ENCODE data around the gene AKAP12. TPM values are rescaled to one million over a fixed set of nuclear protein-coding genes. Genes with fewer than 3 reads are reported as not detected.

The AKAP12 gene
- polyA plus RNA-seq, 1 donor (not counting 4 experiments of a cell fraction or from before 2014, with no cell fraction given): 0.56 TPM

DNA sequence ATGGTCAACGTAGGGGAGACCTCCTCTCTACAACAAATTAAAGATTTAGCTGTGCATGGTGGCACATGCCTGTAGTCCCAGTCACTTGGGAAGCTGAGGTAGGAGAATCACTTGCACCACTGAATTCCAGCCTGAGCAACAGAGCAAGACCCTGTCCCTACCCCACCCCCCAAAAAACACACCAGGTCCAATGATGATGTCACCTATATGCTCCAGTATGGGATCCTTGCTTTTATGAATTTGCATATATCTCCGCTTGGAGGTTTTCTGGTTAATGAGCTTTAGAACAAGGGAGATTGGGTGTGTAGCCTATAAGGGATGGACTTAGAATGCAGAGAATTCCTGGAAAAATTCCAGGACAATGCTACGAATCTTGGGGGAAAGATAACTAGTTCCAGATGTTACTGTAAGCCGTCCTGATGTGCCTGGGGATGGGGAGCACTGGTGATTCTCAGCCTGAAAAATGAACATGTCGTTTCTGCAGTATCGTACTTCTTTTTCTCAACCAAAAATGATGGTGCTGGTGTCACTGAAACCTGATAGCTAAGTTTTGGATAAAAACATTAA lies 90.4 kb downstream of the AKAP12 start:
- H3K4me2 ChIP-seq (ENCODE audit: control insufficient read depth, extremely low read depth, insufficient read depth, low read depth, low read length): no peak overlapping the region
- no peak for DNase-seq (ENCODE audit: low read depth, low spot score)
- H3K27ac ChIP-seq (ENCODE audit: control insufficient read depth, insufficient read depth, low read length): no peak overlapping the region
- no peak overlapping the region for H3K4me3 ChIP-seq (ENCODE audit: control insufficient read depth in 2 of 3, extremely low read depth in 1 of 3, insufficient read depth in 2 of 3, low read depth in 1 of 3, low read length in 3 of 3)
- H3K9me1 ChIP-seq (ENCODE audit: control insufficient read depth, extremely low read depth, insufficient read depth, low read length): no peaks in the 10 kb centered on the region
- H3K36me3 ChIP-seq (ENCODE audit: control insufficient read depth in 2 of 2, extremely low read depth in 1 of 2, insufficient read depth in 2 of 2, low read length in 2 of 2): no peaks in the 10 kb centered on the region
- no peak overlapping the region for H3K9ac ChIP-seq (ENCODE audit: control insufficient read depth, extremely low read depth, insufficient read depth, low read length)
- no peak for TF ChIP-seq EZH2 (IDR thresholded peaks at IDR 0.05; ENCODE audit: low read length)
- TF ChIP-seq, protein P1, sequence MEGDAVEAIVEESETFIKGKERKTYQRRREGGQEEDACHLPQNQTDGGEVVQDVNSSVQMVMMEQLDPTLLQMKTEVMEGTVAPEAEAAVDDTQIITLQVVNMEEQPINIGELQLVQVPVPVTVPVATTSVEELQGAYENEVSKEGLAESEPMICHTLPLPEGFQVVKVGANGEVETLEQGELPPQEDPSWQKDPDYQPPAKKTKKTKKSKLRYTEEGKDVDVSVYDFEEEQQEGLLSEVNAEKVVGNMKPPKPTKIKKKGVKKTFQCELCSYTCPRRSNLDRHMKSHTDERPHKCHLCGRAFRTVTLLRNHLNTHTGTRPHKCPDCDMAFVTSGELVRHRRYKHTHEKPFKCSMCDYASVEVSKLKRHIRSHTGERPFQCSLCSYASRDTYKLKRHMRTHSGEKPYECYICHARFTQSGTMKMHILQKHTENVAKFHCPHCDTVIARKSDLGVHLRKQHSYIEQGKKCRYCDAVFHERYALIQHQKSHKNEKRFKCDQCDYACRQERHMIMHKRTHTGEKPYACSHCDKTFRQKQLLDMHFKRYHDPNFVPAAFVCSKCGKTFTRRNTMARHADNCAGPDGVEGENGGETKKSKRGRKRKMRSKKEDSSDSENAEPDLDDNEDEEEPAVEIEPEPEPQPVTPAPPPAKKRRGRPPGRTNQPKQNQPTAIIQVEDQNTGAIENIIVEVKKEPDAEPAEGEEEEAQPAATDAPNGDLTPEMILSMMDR (optimal IDR thresholded peaks at IDR 0.05 in 1 of 3, IDR thresholded peaks at IDR 0.05 in 1 of 3, conservative IDR thresholded peaks at IDR 0.05 in 1 of 3; ENCODE audit: extremely low read depth in 1 of 3, insufficient read depth in 2 of 3, low read length in 3 of 3): no peak
- H3K79me2 ChIP-seq (ENCODE audit: control insufficient read depth, insufficient read depth, low read length): no peaks in the 10 kb centered on the region
- dilution Hi-C loops (cut with MboI; ENCODE audit: extremely low pct_ligation_motif_present, low sequenced_read_pairs): no loop called here
- FAIRE-seq: no peak
- no peaks in the 10 kb centered on the region for H4K20me1 ChIP-seq (ENCODE audit: control insufficient read depth, extremely low read depth, insufficient read depth, low read length)
- no peak overlapping the region for H2AFZ ChIP-seq (ENCODE audit: control insufficient read depth, low read length)
- no peaks in the 10 kb centered on the region for H3K4me1 ChIP-seq (ENCODE audit: control insufficient read depth, extremely low read depth, insufficient read depth, low read length)
- no peaks in the 10 kb centered on the region for H3K9me3 ChIP-seq (ENCODE audit: control insufficient read depth, low read depth, low read length)
- H3K27me3 ChIP-seq (ENCODE audit: control insufficient read depth, extremely low read depth, insufficient read depth, low read length): no peaks in the 10 kb centered on the region

DNA sequence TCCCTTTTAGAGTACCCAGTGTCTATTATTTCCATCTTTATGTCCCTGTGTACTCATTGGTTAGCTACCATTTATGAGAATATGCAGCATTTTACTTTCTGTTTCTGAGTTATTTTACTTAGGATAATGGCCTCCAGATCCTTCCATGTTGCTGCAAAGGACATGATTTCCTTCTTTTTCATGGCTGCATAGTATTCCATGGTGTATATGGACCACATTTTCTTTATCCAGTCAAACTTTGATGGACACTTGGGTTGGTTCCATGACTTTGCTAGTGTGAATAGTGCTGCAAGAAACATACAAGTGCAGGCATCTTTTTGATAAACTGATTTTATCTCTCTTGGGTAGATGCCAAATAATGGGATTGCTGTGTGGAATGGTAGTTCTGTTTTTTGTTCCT lies 96.2 kb downstream of the AKAP12 start:
- Histone ChIP-seq H3K9me1 (ENCODE audit: control insufficient read depth, extremely low read depth, insufficient read depth, low read length) (no peaks in the 10 kb centered on the region), H3K9me3 (ENCODE audit: control insufficient read depth, low read depth, low read length) (no peaks in the 10 kb centered on the region), H3K27ac (ENCODE audit: control insufficient read depth, insufficient read depth, low read length) (no peak overlapping the region), H3K4me3 (ENCODE audit: control insufficient read depth in 2 of 3, extremely low read depth in 1 of 3, insufficient read depth in 2 of 3, low read depth in 1 of 3, low read length in 3 of 3) (no peak overlapping the region), H3K36me3 (ENCODE audit: control insufficient read depth in 2 of 2, extremely low read depth in 1 of 2, insufficient read depth in 2 of 2, low read length in 2 of 2) (no peaks in the 10 kb centered on the region), H3K27me3 (ENCODE audit: control insufficient read depth, extremely low read depth, insufficient read depth, low read length) (no peaks in the 10 kb centered on the region), H2AFZ (ENCODE audit: control insufficient read depth, low read length) (no peak overlapping the region), H3K4me1 (ENCODE audit: control insufficient read depth, extremely low read depth, insufficient read depth, low read length) (no peaks in the 10 kb centered on the region), H3K9ac (ENCODE audit: control insufficient read depth, extremely low read depth, insufficient read depth, low read length) (no peak overlapping the region), H3K79me2 (ENCODE audit: control insufficient read depth, insufficient read depth, low read length) (no peaks in the 10 kb centered on the region), H3K4me2 (ENCODE audit: control insufficient read depth, extremely low read depth, insufficient read depth, low read depth, low read length) (no peak overlapping the region), H4K20me1 (ENCODE audit: control insufficient read depth, extremely low read depth, insufficient read depth, low read length) (no peaks in the 10 kb centered on the region)
- TF ChIP-seq, protein P1 (optimal IDR thresholded peaks at IDR 0.05 in 1 of 3, IDR thresholded peaks at IDR 0.05 in 1 of 3, conservative IDR thresholded peaks at IDR 0.05 in 1 of 3; ENCODE audit: extremely low read depth in 1 of 3, insufficient read depth in 2 of 3, low read length in 3 of 3): no peak
- TF ChIP-seq EZH2 (IDR thresholded peaks at IDR 0.05; ENCODE audit: low read length): no peak
- dilution Hi-C loops (cut with MboI; ENCODE audit: extremely low pct_ligation_motif_present, low sequenced_read_pairs): no loop called here
- FAIRE-seq (no peak), DNase-seq (ENCODE audit: low read depth, low spot score) (no peak)
